HepG2 (cell line): Measurements from ENCODE around the gene ARL3. TPM values are rescaled to one million over a fixed set of nuclear protein-coding genes. Genes with fewer than 3 reads are reported as not detected.
A peak's percentile ranks its signal among the peaks of the same experiment; 100 is the strongest.

Source experiments
- BCL6 ChIP-seq: IDR thresholded peaks from 2 replicates; pipeline ENCODE4 v1.6.1; 2016; ENCODE audit warnings: missing genetic modification reagents, missing compliant biosample characterization
- GMEB2 ChIP-seq: IDR thresholded peaks from 2 replicates; pipeline ENCODE4 v1.6.1; 2016; ENCODE audit warnings: missing biosample characterization, missing genetic modification reagents, low read depth
- IRF2 ChIP-seq: IDR thresholded peaks from 2 replicates; pipeline ENCODE4 v1.6.1; 2018; ENCODE audit warnings: missing genetic modification reagents, missing compliant biosample characterization
- JUN ChIP-seq: sonication (generic); formaldehyde crosslinking; IDR thresholded peaks from 2 replicates; pipeline ENCODE4 v1.4.0; 2020; ENCODE audit warnings: mild to moderate bottlenecking, missing genetic modification reagents
- MAZ ChIP-seq, 2 experiments: sonication (generic) in 1 of 2; formaldehyde crosslinking in 1 of 2; IDR thresholded peaks; 2 replicates each; pipeline versions ENCODE4 v1.5.0 to v1.6.1; 2012 to 2020; ENCODE audit warnings: low read depth in 2 of 2, mild to moderate bottlenecking in 2 of 2, borderline replicate concordance in 1 of 2, improper control_type of control experiment in 1 of 2, low read length in 1 of 2, missing genetic modification reagents in 1 of 2, moderate library complexity in 1 of 2
- NFATC3 ChIP-seq: sonication (generic); formaldehyde crosslinking; IDR thresholded peaks from 2 replicates; pipeline ENCODE4 v1.5.1; 2020; ENCODE audit warnings: mild to moderate bottlenecking, missing genetic modification reagents
- NFYC ChIP-seq: IDR thresholded peaks from 2 replicates; pipeline ENCODE4 v1.6.1; 2016; ENCODE audit warnings: missing genetic modification reagents, missing compliant biosample characterization
- NR3C1 ChIP-seq: sonication (generic); formaldehyde crosslinking; IDR thresholded peaks from 2 replicates; pipeline ENCODE4 v1.4.0; 2020; ENCODE audit warnings: missing genetic modification reagents
- PAXIP1 ChIP-seq: sonication (generic); formaldehyde crosslinking; conservative IDR thresholded peaks from 2 replicates; pipeline ENCODE4 v1.4.0; 2020; ENCODE audit warnings: mild to moderate bottlenecking, missing genetic modification reagents, moderate library complexity
- PLSCR1 ChIP-seq: sonication (generic); formaldehyde crosslinking; IDR thresholded peaks from 2 replicates; pipeline ENCODE4 v1.5.0; 2020; ENCODE audit warnings: missing genetic modification reagents, mild to moderate bottlenecking, borderline replicate concordance
- SMAD9 ChIP-seq: sonication (generic); formaldehyde crosslinking; IDR thresholded peaks from 2 replicates; pipeline ENCODE4 v1.5.1; 2020; ENCODE audit warnings: mild to moderate bottlenecking, missing genetic modification reagents
- SNRNP70 ChIP-seq: fragments of 200-400 bp; formaldehyde crosslinking; IDR thresholded peaks from 2 replicates; pipeline ENCODE4 v1.6.1; 2017; ENCODE audit warnings: mild to moderate bottlenecking, low read depth, low read length, moderate library complexity
- TFDP1 ChIP-seq: IDR thresholded peaks from 2 replicates; pipeline ENCODE4 v1.6.1; 2016; ENCODE audit warnings: missing compliant biosample characterization, missing genetic modification reagents, borderline replicate concordance
- ZBTB46 ChIP-seq: sonication (generic); formaldehyde crosslinking; IDR thresholded peaks from 2 replicates; pipeline ENCODE4 v1.4.0; 2020; ENCODE audit warnings: mild to moderate bottlenecking, missing genetic modification reagents, borderline replicate concordance
- ZNF17 ChIP-seq: sonication (generic); formaldehyde crosslinking; IDR thresholded peaks from 2 replicates; pipeline ENCODE4 v1.5.0; 2020; ENCODE audit warnings: mild to moderate bottlenecking, missing genetic modification reagents
- ZNF362 ChIP-seq: sonication (generic); formaldehyde crosslinking; IDR thresholded peaks from 2 replicates; pipeline ENCODE4 v1.4.0; 2020; ENCODE audit warnings: missing genetic modification reagents, mild to moderate bottlenecking, borderline replicate concordance
- ZNF660 ChIP-seq: sonication (generic); formaldehyde crosslinking; IDR thresholded peaks from 2 replicates; pipeline ENCODE4 v1.5.1; 2020; ENCODE audit warnings: mild to moderate bottlenecking, low read depth, missing genetic modification reagents, borderline replicate concordance
- polyA plus RNA-seq, 8 experiments: library from polyadenylated mRNA; depleted of rRNA in 3 of 8; stranded (reverse) in 7 of 8; unstranded in 1 of 8; fragments of >200 nt; fragmentation: Illumina TruSeq in 4 of 8; extraction: Trizol in 4 of 8; gene quantifications; 2 replicates each; pipeline versions ENCODE4 v1.2.1 to v1.2.3, GENCODE V29; 2011 to 2016; ENCODE audit warnings: low read depth in 4 of 8, missing spikeins in 1 of 8, mixed read lengths in 1 of 8; ENCODE audit not compliant: insufficient read depth in 1 of 8
- total RNA-seq, 5 experiments: library from RNA; depleted of rRNA; stranded (reverse); fragments of >200 nt; fragmentation: Illumina TruSeq; extraction: Trizol; gene quantifications; 2 replicates each; pipeline ENCODE4 v1.2.3, GENCODE V29; 2016; ENCODE audit warnings: low read depth in 1 of 5

The ARL3 gene
- total and polyA plus RNA-seq, 2 of the 13 experiments (the other 11 are each of a cell fraction or from before 2014, with no cell fraction given) = 5.2 to 6.6 TPM

- TF ChIP-seq ZBTB46 (CRISPR knock-in tag) (0 out of 2 replicates have a peak, but pooled peaks have one; percentile 53), GMEB2 (CRISPR knock-in tag) (no peak), BCL6 (CRISPR knock-in tag) (peak; percentile 40; the same call in 1 of the 2 replicates), NFYC (CRISPR knock-in tag) (0 out of 2 replicates have a peak, but pooled peaks have one; percentile 49), PAXIP1 (CRISPR knock-in tag) (peak; percentile 30), NFATC3 (CRISPR knock-in tag) (peak; percentile 58; the same call in 1 of the 2 replicates), SNRNP70 (no peak), ZNF362 (CRISPR knock-in tag) (peak; percentile 72), IRF2 (CRISPR knock-in tag) (peak; percentile 70), ZNF660 (CRISPR knock-in tag) (0 out of 2 replicates have a peak, but pooled peaks have one; percentile 82), MAZ (IDR thresholded peaks at IDR 0.05; ENCODE audit: borderline replicate concordance, low read depth, low read length) (0 out of 2 replicates have a peak, but pooled peaks have one; percentile 9), MAZ (CRISPR knock-in tag; IDR thresholded peaks at IDR 0.05; ENCODE audit: low read depth) (no peak; the same call in 1 of the 2 replicates), ZNF17 (CRISPR knock-in tag) (no peak), JUN (CRISPR knock-in tag) (peak; percentile 69), PLSCR1 (CRISPR knock-in tag) (0 out of 2 replicates have a peak, but pooled peaks have one; percentile 66), NR3C1 (no peak), TFDP1 (peak; percentile 96), SMAD9 (CRISPR knock-in tag) (peak; percentile 92; the same call in 1 of the 2 replicates)
These were observed 69.4 kb downstream of the ARL3 start (continued) for GRCh38 chr10:102644646-102645387.
